GM06990 (cell line): ENCODE data around the gene VAPB.

Experiments used
- DNase-seq: peaks from one replicate; pipeline ENCODE4 v3.0.0-alpha.2; 2011; ENCODE audit not compliant: insufficient read length; ENCODE audit errors: extremely low read depth
- H3K27me3 ChIP-seq: replicated peaks from 2 replicates; pipeline ENCODE4 v1.6.0; 2011; ENCODE audit warnings: low read length; ENCODE audit not compliant: control insufficient read depth, insufficient read depth
- H3K36me3 ChIP-seq: 2 replicates; pipeline ENCODE4 v1.5.1; 2011; ENCODE audit warnings: low read length; ENCODE audit not compliant: control insufficient read depth, insufficient read depth
- H3K4me3 ChIP-seq: replicated peaks from 2 replicates; pipeline ENCODE4 v1.5.1; 2011; ENCODE audit warnings: low read depth, mild to moderate bottlenecking, control low read depth, low read length
- TF ChIP-seq, protein P1 (sequence below): IDR thresholded peaks from 2 replicates; pipeline ENCODE4 v1.5.1; 2011; ENCODE audit warnings: low read length, control low read depth, mild to moderate bottlenecking, inconsistent platforms; ENCODE audit not compliant: insufficient read depth, poor library complexity, severe bottlenecking

The VAPB gene

DNA sequence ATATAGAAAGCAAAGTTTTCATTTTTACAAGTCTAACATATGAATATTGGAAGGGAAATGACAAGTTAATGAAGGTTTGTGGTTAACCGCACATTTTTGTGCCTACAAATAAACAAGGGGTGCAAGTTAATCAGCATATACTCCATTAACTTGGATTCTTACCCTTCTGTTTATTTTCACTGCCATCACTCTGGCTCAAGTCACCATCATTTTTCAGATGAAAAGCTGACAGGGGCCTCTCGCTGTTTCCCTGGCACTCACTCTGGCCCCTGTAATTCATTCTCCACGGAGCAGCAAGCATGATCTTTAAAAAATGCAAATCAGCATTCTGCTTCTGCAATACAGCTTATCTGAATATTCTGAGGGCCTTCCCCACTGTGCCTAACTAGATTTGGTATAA, 96.4 kb downstream of the VAPB start:
- no peaks in the 10 kb centered on the region for H3K27me3 ChIP-seq
- no peaks in the 10 kb centered on the region for H3K36me3 ChIP-seq
- TF ChIP-seq, protein P1, sequence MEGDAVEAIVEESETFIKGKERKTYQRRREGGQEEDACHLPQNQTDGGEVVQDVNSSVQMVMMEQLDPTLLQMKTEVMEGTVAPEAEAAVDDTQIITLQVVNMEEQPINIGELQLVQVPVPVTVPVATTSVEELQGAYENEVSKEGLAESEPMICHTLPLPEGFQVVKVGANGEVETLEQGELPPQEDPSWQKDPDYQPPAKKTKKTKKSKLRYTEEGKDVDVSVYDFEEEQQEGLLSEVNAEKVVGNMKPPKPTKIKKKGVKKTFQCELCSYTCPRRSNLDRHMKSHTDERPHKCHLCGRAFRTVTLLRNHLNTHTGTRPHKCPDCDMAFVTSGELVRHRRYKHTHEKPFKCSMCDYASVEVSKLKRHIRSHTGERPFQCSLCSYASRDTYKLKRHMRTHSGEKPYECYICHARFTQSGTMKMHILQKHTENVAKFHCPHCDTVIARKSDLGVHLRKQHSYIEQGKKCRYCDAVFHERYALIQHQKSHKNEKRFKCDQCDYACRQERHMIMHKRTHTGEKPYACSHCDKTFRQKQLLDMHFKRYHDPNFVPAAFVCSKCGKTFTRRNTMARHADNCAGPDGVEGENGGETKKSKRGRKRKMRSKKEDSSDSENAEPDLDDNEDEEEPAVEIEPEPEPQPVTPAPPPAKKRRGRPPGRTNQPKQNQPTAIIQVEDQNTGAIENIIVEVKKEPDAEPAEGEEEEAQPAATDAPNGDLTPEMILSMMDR, result no peak
- no peak overlapping the region for H3K4me3 ChIP-seq
- DNase-seq, result no peak

DNA sequence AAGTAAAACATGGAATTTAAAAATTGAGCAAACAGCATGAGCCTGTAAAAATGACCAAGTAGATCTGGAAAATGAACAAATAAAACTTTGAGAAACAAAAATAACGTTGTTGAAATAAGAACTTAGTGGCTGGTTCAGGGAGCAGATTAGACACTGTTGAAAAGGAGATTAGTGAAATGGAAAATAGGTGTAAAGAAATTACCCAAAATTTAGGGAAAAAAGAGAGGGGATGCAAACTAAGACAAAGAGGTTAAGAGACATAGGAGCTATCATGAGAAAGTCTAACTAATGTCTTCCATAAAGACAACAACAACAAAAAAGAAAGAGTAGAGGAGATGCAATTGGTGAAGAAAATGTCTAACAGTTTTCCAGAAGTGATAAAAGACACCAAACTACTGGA, 97.2 kb downstream of the VAPB start:
- no peaks in the 10 kb centered on the region for H3K36me3 ChIP-seq
- H3K4me3 ChIP-seq, result no peak overlapping the region

DNA sequence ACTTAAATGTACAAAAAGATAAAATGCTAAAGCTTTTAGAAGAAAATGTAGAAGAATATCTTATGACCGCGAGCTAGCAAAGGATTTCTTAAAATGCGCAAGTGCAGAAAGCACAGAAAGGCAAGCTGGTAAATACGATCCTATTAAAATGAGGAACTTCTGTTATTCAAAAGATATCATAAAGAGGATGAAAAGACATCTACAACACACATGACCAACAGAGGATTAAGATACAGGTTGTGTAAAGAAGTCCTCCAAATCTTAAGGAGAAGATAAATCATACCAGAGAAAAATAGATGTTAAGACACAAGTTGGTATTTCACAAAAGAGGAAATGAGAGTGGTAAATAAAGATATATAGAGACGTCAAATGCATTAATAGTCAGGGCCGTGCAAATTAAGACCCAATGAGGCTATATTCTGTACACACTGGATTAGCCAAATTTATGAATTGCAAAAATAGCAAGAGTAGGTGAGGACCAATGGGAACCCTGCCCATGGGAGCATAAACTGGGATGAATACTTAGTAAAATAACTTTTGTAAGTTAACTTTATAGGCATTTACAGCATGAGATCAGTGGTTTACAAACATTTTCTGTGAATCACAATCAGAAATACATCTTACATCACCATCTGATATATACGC, 103.2 kb downstream of the VAPB start:
- Histone ChIP-seq H3K4me3 (no peak overlapping the region), H3K27me3 (no peaks in the 10 kb centered on the region), H3K36me3 (no peaks in the 10 kb centered on the region)
- DNase-seq, result no peak
- TF ChIP-seq, protein P1, result no peak

More for the DNA sequence above, 97.2 kb downstream of the VAPB start:
- TF ChIP-seq, protein P1, result no peak
- no peaks in the 10 kb centered on the region for H3K27me3 ChIP-seq
- DNase-seq, result no peak

DNA sequence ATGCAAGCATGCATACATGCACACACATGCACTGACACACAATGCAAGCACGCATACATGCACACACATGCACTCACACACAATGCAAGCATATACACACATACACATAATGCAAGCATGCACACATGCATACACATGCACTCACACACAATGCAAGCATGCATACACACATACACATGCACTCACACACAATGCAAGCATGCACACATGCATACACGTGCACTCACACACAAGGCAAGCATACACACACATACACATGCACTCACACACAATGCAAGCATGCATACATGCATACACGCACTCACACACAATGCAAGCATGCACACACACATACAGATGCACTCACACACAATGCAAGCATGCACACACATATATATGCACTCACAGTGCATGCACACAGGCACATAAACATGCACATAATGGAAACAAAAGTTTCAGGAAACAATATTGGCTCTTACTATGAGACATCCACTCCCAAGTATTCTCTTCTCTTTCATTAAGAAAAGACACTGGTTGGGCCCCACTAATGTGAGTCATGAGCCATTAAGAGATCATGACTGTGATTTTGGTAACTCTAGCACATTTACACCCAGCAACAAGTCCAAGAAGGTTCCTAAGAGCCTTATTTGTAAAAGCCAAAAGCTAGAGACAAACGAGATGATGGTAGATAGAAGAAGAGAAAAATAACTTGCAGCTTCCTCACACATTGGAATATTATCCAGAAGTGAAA, 103.9 kb downstream of the VAPB start:
- DNase-seq, result no peak
- Histone ChIP-seq H3K27me3 (no peaks in the 10 kb centered on the region), H3K36me3 (no peaks in the 10 kb centered on the region), H3K4me3 (no peak overlapping the region)
- TF ChIP-seq, protein P1, result no peak

DNA sequence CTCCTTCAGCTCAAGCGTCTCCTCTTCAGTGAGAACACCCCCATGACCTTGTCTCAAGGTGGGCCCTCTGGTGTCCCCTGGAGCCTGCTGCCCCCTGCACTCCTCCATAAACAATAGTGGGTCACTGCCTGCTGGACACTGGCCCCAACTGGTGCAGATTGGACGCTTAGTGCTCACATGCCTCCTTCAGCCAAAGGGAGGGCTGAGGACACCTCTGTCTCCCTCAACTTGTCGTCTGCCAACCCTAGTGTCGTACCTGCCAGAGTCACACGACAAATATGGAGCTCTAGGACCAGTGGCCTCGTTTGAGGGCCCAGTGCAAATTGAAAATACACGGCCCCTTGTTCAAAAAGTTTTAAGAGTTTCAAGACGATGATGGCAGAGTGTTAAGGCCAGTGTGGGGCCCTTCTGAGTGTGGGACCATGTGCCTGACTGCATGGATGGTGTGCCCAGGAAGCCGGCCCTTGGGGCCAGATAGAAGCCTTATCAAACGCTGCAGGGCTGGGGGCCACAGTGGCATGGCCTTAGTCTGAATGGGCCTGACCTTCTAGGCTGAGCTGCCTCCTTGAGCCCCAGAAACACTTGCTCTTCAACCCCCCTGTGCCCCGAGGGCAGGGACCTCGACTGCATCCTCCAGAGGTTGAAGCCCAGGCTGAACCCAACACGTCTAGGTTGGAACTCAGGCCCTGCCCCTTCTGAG, 106.0 kb downstream of the VAPB start:
- no peak for DNase-seq
- Histone ChIP-seq H3K4me3 (no peak overlapping the region), H3K36me3 (no peaks in the 10 kb centered on the region), H3K27me3 (no peaks in the 10 kb centered on the region)
- TF ChIP-seq, protein P1, result no peak
